ENCODE results near the gene BOLA3.
"Not testable (repeated sequence)": the region's sequence is repeated elsewhere in the genome, so short reads cannot be mapped to it uniquely, and the experiment has no call there.

Gene BOLA3

GRCh38 chr2:74148457-74149246 lies 940 bp upstream of the BOLA3 start:
- no peak for FAIRE-seq

- FAIRE-seq = no peak
Measured at GRCh38 chr2:74146929-74147726, 584 bp downstream of the BOLA3 start.

GRCh38 chr2:74142340-74142739 lies 5.4 kb downstream of the BOLA3 start:
- FAIRE-seq = no peak

- FAIRE-seq = no peak
Measured at GRCh38 chr2:74138600-74139323, 8.9 kb downstream of the BOLA3 start.

GRCh38 chr2:74137651-74138599 lies 9.8 kb downstream of the BOLA3 start:
- FAIRE-seq = no peak

GRCh38 chr2:74131901-74132300 lies 15.8 kb downstream of the BOLA3 start:
- no peak for FAIRE-seq

GRCh38 chr2:74130211-74130995 lies 17.3 kb downstream of the BOLA3 start:
- no peak for FAIRE-seq

- FAIRE-seq = no peak
Measured at GRCh38 chr2:74128206-74128605, 19.5 kb downstream of the BOLA3 start.

- not testable (repeated sequence) for FAIRE-seq
Measured at GRCh38 chr2:74123955-74124354, 23.8 kb downstream of the BOLA3 start.

- not testable (repeated sequence) for FAIRE-seq
Measured at GRCh38 chr2:74121846-74122245, 25.9 kb downstream of the BOLA3 start.

GRCh38 chr2:74119912-74120825 lies 27.5 kb downstream of the BOLA3 start:
- no peak for FAIRE-seq

- FAIRE-seq = no peak
Measured at GRCh38 chr2:74119339-74119738, 28.4 kb downstream of the BOLA3 start.

GRCh38 chr2:74111380-74111779 lies 36.3 kb downstream of the BOLA3 start:
- FAIRE-seq = no peak

GRCh38 chr2:74110537-74110936 lies 37.2 kb downstream of the BOLA3 start:
- FAIRE-seq = no peak

GRCh38 chr2:74109551-74109950 lies 38.2 kb downstream of the BOLA3 start:
- FAIRE-seq = no peak

GRCh38 chr2:74107071-74107470 lies 40.6 kb downstream of the BOLA3 start:
- no peak for FAIRE-seq

- FAIRE-seq = no peak
Measured at GRCh38 chr2:74105413-74105812, 42.3 kb downstream of the BOLA3 start.

GRCh38 chr2:74104839-74105238 lies 42.9 kb downstream of the BOLA3 start:
- no peak for FAIRE-seq

- FAIRE-seq = no peak
Measured at GRCh38 chr2:74103763-74104162, 43.9 kb downstream of the BOLA3 start.

- no peak for FAIRE-seq
Measured at GRCh38 chr2:74102516-74102915, 45.2 kb downstream of the BOLA3 start.
